GM12873 (cell line): ENCODE measurements around the gene RDH13.

Experiments used
- TF ChIP-seq, protein P1 (sequence below): IDR thresholded peaks from 2 replicates; pipeline ENCODE4 v1.5.1; 2012; ENCODE audit warnings: low read depth, mild to moderate bottlenecking, moderate library complexity, low read length, control low read depth; ENCODE audit not compliant: insufficient read depth; ENCODE audit errors: missing control alignments

Gene RDH13

DNA sequence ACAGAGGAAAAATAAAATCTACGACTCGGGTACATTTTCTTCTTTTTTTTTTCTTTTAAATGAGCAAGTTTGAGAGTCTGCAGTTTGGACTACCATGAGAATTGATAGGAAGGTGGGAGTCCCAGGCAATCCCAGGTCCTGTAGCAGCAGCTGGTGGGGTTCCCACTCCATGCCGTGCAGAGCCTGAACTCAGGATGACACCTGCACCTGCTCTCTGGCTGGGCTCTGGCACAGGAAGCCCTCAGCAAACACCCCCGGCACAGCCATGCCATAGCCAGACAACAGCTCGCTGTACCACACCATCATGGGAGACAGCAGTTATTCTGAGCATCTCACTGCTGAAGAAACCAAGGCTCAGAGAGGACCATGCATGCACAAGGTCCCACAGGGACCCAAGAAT is 18.7 kb downstream of the RDH13 start:
- TF ChIP-seq, protein P1, sequence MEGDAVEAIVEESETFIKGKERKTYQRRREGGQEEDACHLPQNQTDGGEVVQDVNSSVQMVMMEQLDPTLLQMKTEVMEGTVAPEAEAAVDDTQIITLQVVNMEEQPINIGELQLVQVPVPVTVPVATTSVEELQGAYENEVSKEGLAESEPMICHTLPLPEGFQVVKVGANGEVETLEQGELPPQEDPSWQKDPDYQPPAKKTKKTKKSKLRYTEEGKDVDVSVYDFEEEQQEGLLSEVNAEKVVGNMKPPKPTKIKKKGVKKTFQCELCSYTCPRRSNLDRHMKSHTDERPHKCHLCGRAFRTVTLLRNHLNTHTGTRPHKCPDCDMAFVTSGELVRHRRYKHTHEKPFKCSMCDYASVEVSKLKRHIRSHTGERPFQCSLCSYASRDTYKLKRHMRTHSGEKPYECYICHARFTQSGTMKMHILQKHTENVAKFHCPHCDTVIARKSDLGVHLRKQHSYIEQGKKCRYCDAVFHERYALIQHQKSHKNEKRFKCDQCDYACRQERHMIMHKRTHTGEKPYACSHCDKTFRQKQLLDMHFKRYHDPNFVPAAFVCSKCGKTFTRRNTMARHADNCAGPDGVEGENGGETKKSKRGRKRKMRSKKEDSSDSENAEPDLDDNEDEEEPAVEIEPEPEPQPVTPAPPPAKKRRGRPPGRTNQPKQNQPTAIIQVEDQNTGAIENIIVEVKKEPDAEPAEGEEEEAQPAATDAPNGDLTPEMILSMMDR, result no peak

DNA sequence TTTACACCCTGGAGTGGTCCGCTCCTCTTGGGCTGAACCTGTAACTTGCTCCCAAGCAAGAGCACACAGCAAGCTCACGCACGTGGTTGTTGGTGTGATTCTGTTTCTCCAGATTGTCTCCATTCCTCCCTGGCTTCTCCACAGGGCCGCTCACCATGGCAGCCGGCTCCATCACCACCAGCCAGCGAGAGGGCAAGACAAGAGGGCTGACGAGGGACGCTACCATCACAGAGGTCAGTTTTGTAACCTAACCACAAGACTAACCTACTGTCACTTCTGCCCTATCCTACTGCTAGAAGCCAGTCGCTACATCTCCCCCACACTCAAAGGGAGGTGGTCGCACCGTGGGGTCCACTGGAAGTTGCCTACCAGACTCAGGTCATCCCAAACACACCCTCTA is 20.3 kb downstream of the RDH13 start:
- TF ChIP-seq, protein P1, result no peak

DNA sequence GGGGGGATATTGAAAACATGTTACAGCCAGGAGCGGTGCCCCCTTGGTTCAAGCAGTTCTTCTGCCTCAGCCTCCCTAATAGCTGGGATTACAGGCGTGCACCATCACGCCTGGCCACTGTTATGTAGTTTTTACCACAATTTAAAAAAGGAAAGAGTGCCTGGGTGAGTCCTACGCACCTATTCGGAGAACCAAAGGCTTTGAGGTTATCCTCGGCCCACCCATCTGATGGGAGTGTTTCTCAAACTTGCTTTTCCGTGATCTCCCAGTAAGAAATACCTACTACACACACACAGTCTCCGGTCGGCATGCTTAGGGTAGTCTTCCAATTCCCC is 20.6 kb downstream of the RDH13 start:
- TF ChIP-seq, protein P1, result no peak

DNA sequence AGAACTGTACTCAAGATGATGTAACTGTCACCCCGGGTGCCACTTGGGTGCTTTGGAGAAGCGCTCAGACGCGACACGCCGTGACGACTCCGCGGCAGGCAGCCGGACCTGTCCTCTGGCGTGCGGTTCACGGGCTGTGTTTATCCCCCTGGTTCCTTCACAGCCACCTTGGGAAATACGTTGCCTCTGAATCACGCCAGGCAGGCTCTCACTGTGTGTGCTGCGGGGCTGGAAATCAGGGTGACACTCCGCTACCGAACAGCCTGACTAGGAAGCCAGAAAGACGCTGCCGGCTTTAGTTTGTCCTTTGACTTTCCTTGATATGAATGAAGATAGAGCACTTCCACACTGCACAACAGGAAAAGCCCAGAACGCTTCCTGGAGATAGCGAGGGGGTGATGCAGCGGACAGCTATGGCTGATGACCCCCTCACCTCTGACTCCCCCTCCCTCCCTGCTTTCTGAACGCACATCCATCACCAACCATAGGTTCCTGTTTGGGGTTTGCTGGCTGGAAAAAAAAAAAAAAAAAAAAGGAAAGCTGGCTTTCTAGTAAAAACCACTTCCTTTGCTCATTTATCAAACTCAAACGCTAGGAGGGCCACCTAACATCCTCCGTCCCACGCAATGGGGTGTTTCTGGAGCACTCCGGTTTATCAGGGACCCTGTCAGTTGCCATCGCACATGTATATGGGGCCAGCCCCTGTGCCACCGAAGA is 21.2 kb downstream of the RDH13 start:
- TF ChIP-seq, protein P1, result no peak

DNA sequence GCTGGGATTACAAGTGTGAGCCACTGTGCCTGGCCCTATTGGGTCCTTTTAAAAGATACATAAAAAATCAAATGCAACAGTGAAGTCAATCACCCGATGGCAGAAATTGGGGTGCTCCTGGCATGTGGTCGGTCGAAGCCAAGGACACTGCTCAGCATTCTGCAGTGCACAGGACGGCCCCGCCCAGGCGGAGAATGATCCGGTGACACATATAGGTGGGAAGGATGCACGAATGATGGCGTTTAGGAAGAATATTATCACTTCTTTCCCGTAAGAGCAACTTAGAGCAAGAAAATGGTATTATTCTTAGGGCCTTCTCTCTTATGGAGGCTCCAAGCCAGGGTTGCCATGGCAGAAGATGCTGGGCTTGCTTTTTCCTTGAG is 21.7 kb downstream of the RDH13 start:
- TF ChIP-seq, protein P1, result no peak

DNA sequence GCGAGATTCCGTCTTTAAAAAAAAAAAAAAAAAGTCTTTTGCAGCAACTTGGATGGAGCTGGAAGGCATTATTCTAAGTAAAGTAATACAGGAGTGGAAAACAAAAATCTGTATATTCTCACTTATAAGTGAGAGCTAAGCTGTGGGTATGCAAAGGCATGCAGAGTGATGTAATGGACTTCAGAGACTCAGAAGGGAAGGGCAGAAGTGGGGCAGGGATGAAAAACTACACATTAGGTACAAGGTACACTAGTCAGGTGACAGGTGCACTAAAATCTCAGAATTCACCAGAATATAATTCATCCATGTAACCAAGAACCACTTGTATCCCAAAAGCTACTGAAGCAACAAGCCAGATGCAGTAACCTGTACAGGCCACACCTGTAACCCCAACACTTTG is 26.9 kb downstream of the RDH13 start:
- TF ChIP-seq, protein P1, result no peak

DNA sequence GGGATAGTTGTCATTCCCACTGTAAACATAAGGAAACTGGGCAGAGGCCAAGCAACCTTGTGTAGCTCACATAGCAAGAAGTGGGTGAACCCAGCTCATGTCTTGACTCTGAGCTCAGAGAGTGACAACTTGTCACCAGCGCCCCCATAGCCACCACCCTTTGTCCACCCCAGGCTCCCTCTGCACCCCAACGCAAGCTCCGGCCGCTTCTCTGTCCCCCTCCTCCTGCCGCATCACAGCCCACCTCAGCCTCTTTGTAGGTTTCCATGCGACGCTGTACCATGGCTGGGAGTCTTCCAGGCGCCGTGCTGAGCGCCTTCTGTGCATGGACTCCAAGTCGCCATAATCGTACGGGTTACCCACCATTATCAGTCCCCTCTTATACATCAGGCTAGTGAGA is 28.2 kb downstream of the RDH13 start:
- TF ChIP-seq, protein P1, result no peak
